Cardiac muscle cell (in vitro differentiated cells and primary cell): ENCODE measurements around the gene DUSP16. TPM values are rescaled to one million over a fixed set of nuclear protein-coding genes. Genes with fewer than 3 reads are reported as not detected.

Experiments
- DNase-seq, 2 donors: peaks; one replicate each; pipeline versions ENCODE4 v3.0.0 to v3.0.0-alpha.2; 2010 to 2017; ENCODE audit warnings: low read depth in 1 of 2, low spot score in 1 of 2
- H3K27ac ChIP-seq: fragments of 200-600 bp; sonication (generic); 2 replicates; pipeline ENCODE4 v1.5.1; 2016
- H3K27me3 ChIP-seq: fragments of 200-600 bp; sonication (generic); 2 replicates; pipeline ENCODE4 v1.6.0; 2016; ENCODE audit warnings: control low read depth
- H3K36me3 ChIP-seq: fragments of 200-600 bp; sonication (generic); 2 replicates; pipeline ENCODE4 v1.5.1; 2016; ENCODE audit warnings: control low read depth
- H3K4me1 ChIP-seq: fragments of 200-600 bp; sonication (generic); 2 replicates; pipeline ENCODE4 v1.8.1; 2017; ENCODE audit warnings: low read depth, mild to moderate bottlenecking, mixed run types
- H3K4me3 ChIP-seq: fragments of 200-600 bp; sonication (generic); 2 replicates; pipeline ENCODE4 v1.5.1; 2016; ENCODE audit warnings: mild to moderate bottlenecking
- H3K9me3 ChIP-seq: fragments of 200-600 bp; sonication (generic); 2 replicates; pipeline ENCODE4 v1.5.1; 2017; ENCODE audit warnings: low read depth, mild to moderate bottlenecking, control low read depth
- polyA plus RNA-seq: library from polyadenylated mRNA; unstranded; fragments of >200 nt; fragmentation: Nextera tagmentation; extraction: Ambion mirVana; gene quantifications from 2 replicates; pipeline ENCODE4 v1.2.1, GENCODE V29; 2016
- total RNA-seq: library from RNA; depleted of rRNA; stranded (reverse); fragments of >200 nt; gene quantifications from 2 replicates; pipeline ENCODE4 v1.2.3, GENCODE V29; 2016
- TF ChIP-seq, protein P1 (sequence below): IDR thresholded peaks from 2 replicates; pipeline ENCODE4 v1.5.1; 2012; ENCODE audit warnings: low read depth, mild to moderate bottlenecking, low read length

The DUSP16 gene
- total and polyA plus RNA-seq, 2 experiments from 2014 or later, result 5.9 to 28.1 TPM

DNA sequence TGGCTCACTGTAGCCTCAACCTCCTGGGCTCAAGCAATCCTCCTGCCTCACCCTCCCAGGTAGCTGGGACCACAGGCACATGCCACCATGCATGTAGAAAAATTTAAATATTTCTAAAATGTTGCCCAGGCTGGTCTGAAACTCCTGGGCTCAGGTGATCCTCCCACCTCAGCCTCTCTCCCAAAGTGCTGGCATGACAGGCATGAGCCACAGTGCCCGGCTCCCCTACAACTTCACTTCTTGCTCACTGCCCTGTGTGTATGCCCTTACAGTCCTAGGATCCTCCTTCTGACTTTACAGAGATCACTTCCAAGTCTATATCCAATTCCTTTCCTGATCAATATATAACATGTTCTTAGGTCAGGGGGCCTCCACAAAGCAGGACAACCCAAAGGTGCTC is 25.2 kb upstream of the DUSP16 start:
- no peak overlapping the region for H3K4me3 ChIP-seq
- H3K4me1 ChIP-seq, result no peaks in the 10 kb centered on the region
- TF ChIP-seq, protein P1, sequence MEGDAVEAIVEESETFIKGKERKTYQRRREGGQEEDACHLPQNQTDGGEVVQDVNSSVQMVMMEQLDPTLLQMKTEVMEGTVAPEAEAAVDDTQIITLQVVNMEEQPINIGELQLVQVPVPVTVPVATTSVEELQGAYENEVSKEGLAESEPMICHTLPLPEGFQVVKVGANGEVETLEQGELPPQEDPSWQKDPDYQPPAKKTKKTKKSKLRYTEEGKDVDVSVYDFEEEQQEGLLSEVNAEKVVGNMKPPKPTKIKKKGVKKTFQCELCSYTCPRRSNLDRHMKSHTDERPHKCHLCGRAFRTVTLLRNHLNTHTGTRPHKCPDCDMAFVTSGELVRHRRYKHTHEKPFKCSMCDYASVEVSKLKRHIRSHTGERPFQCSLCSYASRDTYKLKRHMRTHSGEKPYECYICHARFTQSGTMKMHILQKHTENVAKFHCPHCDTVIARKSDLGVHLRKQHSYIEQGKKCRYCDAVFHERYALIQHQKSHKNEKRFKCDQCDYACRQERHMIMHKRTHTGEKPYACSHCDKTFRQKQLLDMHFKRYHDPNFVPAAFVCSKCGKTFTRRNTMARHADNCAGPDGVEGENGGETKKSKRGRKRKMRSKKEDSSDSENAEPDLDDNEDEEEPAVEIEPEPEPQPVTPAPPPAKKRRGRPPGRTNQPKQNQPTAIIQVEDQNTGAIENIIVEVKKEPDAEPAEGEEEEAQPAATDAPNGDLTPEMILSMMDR, result no peak
- H3K27me3 ChIP-seq, result no peaks in the 10 kb centered on the region
- H3K27ac ChIP-seq, result no peak overlapping the region
- no peaks in the 10 kb centered on the region for H3K36me3 ChIP-seq
- DNase-seq, result no peak
- no peaks in the 10 kb centered on the region for H3K9me3 ChIP-seq

DNA sequence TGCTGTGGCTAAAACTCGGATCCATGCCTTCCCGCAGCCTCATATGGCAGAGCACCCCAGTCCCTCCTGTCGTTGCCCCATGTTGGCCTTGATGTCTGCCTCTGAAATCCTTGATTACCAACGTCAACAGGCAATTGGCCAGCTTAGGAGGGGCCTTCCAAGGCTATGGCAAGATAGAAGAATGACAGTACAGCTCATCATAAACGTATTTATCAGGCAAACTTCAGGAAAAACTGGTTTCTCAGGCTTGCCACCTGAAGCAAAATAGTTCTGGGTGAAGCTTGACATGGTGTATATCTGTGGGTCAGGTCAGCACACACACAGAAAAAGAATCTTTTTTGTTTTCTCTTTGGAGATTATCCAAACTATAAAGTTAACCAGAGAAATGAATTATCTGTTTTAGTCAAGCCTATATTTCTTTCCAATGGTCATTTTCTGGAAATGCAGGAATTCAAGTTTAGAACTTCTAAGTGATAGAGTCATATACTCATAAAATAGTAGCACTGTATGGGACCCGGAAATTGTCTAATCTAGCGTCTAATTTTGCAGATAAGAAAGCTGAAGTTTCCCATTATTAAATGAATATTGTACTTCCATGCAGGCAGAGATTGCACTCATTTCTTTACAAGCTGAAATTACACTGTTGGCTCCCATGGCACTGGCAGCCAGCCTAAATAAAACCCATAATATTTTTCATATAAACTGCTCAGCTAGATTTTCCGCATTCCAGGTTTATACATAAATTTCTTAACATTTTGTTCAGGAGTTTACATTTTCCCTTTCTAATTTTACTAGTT is 24.4 kb upstream of the DUSP16 start:
- no peak overlapping the region for H3K27ac ChIP-seq
- TF ChIP-seq, protein P1, result no peak

GRCh38 chr12:12585115-12585863 is 22.6 kb upstream of the DUSP16 start:
- Histone ChIP-seq H3K4me3 (no peak overlapping the region), H3K36me3 (no peaks in the 10 kb centered on the region), H3K27me3 (no peaks in the 10 kb centered on the region), H3K27ac (no peak overlapping the region), H3K4me1 (no peaks in the 10 kb centered on the region), H3K9me3 (no peaks in the 10 kb centered on the region)
- TF ChIP-seq, protein P1, result no peak
- peak in 1 of 2 donors; percentile 35 for DNase-seq

More for the DNA sequence above, 24.4 kb upstream of the DUSP16 start:
- Histone ChIP-seq H3K4me3 (no peak overlapping the region), H3K9me3 (no peaks in the 10 kb centered on the region), H3K4me1 (no peaks in the 10 kb centered on the region), H3K27me3 (no peaks in the 10 kb centered on the region), H3K36me3 (no peaks in the 10 kb centered on the region)
- no peak for DNase-seq

GRCh38 chr12:12583510-12584178 is 21.0 kb upstream of the DUSP16 start:
- Histone ChIP-seq H3K9me3 (no peaks in the 10 kb centered on the region), H3K4me3 (no peak overlapping the region), H3K27ac (no peak overlapping the region), H3K27me3 (no peaks in the 10 kb centered on the region), H3K36me3 (no peaks in the 10 kb centered on the region), H3K4me1 (no peaks in the 10 kb centered on the region)
- no peak for DNase-seq
- TF ChIP-seq, protein P1, result no peak

- DNase-seq, result peak in 1 of 2 donors; percentile 21
- no peaks in the 10 kb centered on the region for H3K4me1 ChIP-seq
- H3K36me3 ChIP-seq, result no peaks in the 10 kb centered on the region
- no peak overlapping the region for H3K27ac ChIP-seq
- TF ChIP-seq, protein P1, result no peak
- no peak overlapping the region for H3K4me3 ChIP-seq
- no peaks in the 10 kb centered on the region for H3K27me3 ChIP-seq
- no peaks in the 10 kb centered on the region for H3K9me3 ChIP-seq
These were observed 20.2 kb upstream of the DUSP16 start for GRCh38 chr12:12582895-12583303.
